HuH-7 (cell line): Measurements from ENCODE around the gene FBXO36.

ENCODE experiments used
- DNase-seq: peaks from one replicate; pipeline ENCODE4 v3.0.0; 2011; ENCODE audit warnings: low spot score

The FBXO36 gene

DNA sequence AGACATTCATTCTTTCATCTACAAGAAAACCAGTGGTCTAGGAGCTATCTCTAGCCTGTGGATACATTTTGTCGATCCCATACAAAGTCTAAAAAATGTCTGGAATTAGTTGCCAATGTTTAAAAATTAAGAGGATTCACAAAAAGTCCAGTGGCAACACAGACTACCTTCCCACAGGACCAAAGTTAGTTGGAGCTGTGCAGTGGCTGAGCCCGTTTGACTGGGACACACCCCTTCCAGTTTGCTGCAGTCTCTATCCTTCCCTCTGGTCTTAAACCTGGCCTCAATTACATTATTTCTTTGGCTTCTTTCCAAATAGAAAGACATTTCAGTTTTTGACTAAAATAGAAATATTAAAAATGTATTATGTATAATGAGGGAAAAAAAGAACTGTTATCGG is 127.8 kb downstream of the FBXO36 start:
- no peak for DNase-seq

DNA sequence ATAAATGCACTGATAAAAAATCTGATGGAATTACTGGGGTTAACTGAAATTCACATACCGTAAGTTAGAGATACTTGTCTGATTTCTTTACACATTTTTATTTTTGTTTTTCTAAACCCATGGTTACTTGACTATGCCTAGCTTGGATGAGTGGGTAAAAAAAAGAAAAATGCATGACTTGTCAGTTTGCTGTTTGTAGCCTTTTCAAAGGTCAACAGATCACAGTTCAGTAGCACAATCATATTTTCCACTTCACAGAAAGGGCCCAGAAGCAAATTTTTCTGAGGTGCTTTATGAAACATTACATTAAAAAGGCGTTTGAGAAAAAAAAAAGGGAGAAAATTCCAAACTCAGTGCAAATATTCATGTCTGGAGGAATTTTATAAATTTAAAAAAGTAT is 130.0 kb downstream of the FBXO36 start:
- no peak for DNase-seq

DNA sequence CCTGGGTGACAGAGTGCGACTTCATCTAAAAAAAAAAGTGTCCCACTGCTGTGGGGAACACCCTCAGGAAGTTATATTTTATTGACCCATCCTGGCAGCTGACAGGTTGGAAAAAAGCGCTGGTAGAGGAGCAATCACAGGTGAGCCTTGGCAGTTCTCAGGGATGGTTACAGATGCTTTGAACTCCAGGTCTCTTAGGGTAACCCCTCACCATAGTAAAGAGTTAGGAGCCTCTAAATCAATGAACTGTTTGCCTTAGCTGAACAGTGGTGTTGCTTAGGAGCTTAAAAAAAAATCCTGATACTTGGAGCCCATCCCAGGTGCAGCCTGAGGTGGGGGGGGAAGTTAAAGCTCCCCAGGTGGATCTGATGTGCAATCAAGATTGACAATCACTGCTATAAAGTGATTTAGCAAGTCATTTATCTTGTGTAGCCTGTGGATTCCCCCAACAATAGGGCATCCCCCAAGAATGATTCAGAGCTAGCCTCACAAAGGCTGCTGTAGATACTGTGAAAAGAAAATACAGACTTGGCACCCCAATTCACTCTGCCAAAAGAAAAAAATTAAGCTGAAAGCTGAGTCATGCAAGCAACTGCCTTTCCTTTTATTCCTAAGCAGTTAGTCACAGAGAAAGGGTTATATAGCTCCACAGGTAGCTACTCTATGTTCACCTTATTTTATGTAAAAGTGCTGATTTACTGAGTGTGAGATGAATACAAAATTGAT is 131.6 kb downstream of the FBXO36 start:
- DNase-seq: no peak

DNA sequence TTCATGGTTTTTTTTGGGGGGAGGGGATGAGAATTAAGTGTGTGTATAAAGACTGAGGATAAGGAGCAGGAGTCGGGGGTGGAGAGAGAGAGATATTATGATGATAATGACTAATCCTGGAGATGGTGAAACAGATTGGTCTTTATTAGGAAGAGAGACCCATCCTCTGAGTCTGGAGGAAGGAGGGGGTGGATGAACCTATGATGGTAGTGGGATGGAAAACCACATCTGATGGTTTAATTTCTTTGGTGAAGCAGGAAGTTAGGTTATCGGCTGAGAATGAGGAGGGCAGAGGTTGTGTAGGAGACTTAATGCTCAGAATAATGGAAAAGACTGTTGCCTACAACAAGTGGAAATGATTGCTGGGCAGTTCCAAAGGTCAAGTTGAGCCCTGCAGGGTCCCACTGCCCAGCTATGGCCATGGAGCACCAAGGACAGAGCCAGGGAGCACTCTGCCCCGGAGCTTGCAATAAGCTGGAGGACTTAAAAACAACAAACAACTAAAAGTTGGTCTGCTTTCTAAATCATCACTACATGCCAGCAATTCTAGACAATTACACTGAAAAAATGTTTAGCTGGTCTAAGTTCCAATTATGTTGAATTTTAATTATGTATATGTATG is 138.5 kb downstream of the FBXO36 start:
- DNase-seq: no peak
